Caco-2 (cell line): Measurements from ENCODE around the gene KDM6A. TPM values are rescaled to one million over a fixed set of nuclear protein-coding genes. Genes with fewer than 3 reads are reported as not detected.
A peak's percentile ranks its signal among the peaks of the same experiment; 100 is the strongest.

Source experiments
- BruUV-seq: library from RNA; stranded (reverse); fragments of 400-500 nt; replicated peaks from 2 replicates; lab custom pipeline; 2021; lab: Mats Ljungman, UMichigan
- CTCF ChIA-PET: fragments of 300-600 bp; sonication (Branson Sonifier 250); formaldehyde crosslinking; loops from one replicate; lab custom pipeline; 2022; ENCODE audit warnings: antibody characterized with exemption; lab: Charles Lee
- POLR2A ChIA-PET: fragments of 300-600 bp; sonication (Branson Sonifier 250); formaldehyde crosslinking; loops from one replicate; lab custom pipeline; 2022; ENCODE audit warnings: antibody characterized with exemption; lab: Charles Lee
- DNase-seq, 2 experiments: peaks; one replicate each; pipeline versions ENCODE4 v3.0.0 to v3.0.0-alpha.2; 2020 to 2022
- H3K27me3 ChIP-seq: replicated peaks from 2 replicates; pipeline ENCODE4 v1.6.0; 2011; ENCODE audit warnings: low read length; ENCODE audit not compliant: control insufficient read depth, insufficient read depth
- H3K36me3 ChIP-seq: 2 replicates; pipeline ENCODE4 v1.5.1; 2011; ENCODE audit warnings: low read length; ENCODE audit not compliant: control insufficient read depth, insufficient read depth
- H3K4me1 ChIP-seq: fragments of 250-450 bp; sonication (Bioruptor Pico); 2 replicates; pipeline ENCODE4 v1.5.1; 2020; ENCODE audit warnings: mild to moderate bottlenecking
- H3K4me3 ChIP-seq: 2 replicates; pipeline ENCODE4 v1.5.1; 2011; ENCODE audit warnings: low read depth, mild to moderate bottlenecking, control low read depth, low read length
- H3K9me3 ChIP-seq: fragments of 250-450 bp; sonication (Bioruptor Pico); 2 replicates; pipeline ENCODE4 v1.5.1; 2020; ENCODE audit warnings: mild to moderate bottlenecking, moderate library complexity
- H3K27ac Mint-ChIP-seq: one replicate; pipeline ENCODE4 v1.8.0; 2022; ENCODE audit warnings: mixed read lengths; ENCODE audit not compliant: unreplicated experiment
- H3K27me3 Mint-ChIP-seq: one replicate; pipeline ENCODE4 v1.8.0; 2022; ENCODE audit warnings: mixed read lengths; ENCODE audit not compliant: insufficient read depth, unreplicated experiment
- H3K36me3 Mint-ChIP-seq: one replicate; pipeline ENCODE4 v1.8.0; 2022; ENCODE audit warnings: mild to moderate bottlenecking, mixed read lengths; ENCODE audit not compliant: insufficient read depth, unreplicated experiment
- H3K4me1 Mint-ChIP-seq: one replicate; pipeline ENCODE4 v1.8.0; 2022; ENCODE audit warnings: low read depth, mixed read lengths; ENCODE audit not compliant: unreplicated experiment
- H3K4me3 Mint-ChIP-seq: one replicate; pipeline ENCODE4 v1.8.0; 2022; ENCODE audit warnings: mild to moderate bottlenecking, moderate library complexity, mixed read lengths; ENCODE audit not compliant: unreplicated experiment
- H3K9me3 Mint-ChIP-seq: one replicate; pipeline ENCODE4 v1.8.0; 2022; ENCODE audit warnings: mixed read lengths; ENCODE audit not compliant: unreplicated experiment
- intact Hi-C: fragments of 100-400 bp; cut with micrococcal nuclease; formaldehyde crosslinking; loops from one replicate; pipeline ENCODE4 v1.10.0; 2022; ENCODE audit not compliant: unreplicated experiment
- total RNA-seq: library from RNA; stranded (reverse); gene quantifications from 2 replicates; pipeline ENCODE4 v1.2.3, GENCODE V29; 2022
- TF ChIP-seq, protein P1 (sequence below), 2 experiments: fragments of 200-600 bp in 1 of 2; IDR thresholded peaks; 1 replicate in 1 of 2; 2 replicates in 1 of 2; pipeline versions ENCODE4 v1.5.1 to v1.8.0; 2011 to 2022; ENCODE audit warnings: antibody characterized with exemption in 1 of 2, control low read depth in 1 of 2, inconsistent platforms in 1 of 2, low read depth in 1 of 2, low read length in 1 of 2, mild to moderate bottlenecking in 1 of 2, moderate library complexity in 1 of 2; ENCODE audit not compliant: insufficient read depth in 1 of 2, severe bottlenecking in 1 of 2, unreplicated experiment in 1 of 2

Gene KDM6A
- total RNA-seq, 1 experiment from 2014 or later: 34.2 TPM

DNA sequence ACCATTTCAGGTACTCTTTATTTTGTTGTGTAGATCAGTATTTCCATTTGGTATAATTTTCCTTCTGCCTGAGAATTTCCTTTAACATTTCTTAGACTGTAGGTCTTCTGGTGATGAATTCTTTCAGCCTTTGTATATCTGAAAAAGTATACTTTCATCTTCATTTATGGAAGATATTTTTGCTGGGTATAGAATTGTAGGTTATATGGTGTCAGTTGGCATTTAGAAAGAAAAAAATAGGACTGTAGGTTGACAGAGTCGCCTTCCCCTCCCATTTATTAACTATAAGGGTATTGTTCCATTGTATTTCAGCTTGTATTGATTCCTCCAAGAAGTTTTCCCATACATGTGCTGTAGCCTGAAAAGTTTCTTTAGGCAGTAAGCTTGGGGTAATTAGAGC lies 71.9 kb downstream of the KDM6A start:
- intact Hi-C loops: no loop called here

DNA sequence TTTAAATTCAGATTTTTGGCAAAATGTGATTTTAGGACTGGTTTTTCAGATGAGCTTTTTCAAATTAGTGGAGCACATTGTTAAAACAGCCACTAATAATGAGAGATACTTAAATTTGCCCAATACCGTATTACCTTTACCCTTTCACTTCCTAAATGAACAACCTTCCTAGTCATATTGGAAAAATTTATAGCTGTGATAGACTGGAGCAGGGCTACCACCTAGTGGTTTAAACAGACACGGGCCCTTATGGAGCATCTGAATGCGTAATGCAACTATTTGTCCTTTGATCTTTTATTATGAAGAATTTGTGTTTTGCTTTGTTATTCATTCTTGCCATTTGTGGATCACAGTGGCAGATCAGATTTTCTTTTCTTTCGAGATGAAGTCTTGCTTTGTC lies 72.7 kb downstream of the KDM6A start:
- BruUV-seq: no TSS peak
- no peaks in the 10 kb centered on the region for H3K27me3 Mint-ChIP-seq
- no peaks in the 10 kb centered on the region for H3K36me3 Mint-ChIP-seq
- peak in 1 of 2 experiments; percentile 3 for DNase-seq
- H3K4me1 Mint-ChIP-seq: peaks cover 7% of the 10 kb centered on the region
- no peak overlapping the region for H3K4me3 Mint-ChIP-seq
- ChIA-PET CTCF (no interaction called here), POLR2A (no interaction called here)
- H3K4me3 ChIP-seq: no peak overlapping the region
- intact Hi-C loops: no loop called here
- H3K36me3 ChIP-seq: no peaks in the 10 kb centered on the region
- TF ChIP-seq, protein P1, sequence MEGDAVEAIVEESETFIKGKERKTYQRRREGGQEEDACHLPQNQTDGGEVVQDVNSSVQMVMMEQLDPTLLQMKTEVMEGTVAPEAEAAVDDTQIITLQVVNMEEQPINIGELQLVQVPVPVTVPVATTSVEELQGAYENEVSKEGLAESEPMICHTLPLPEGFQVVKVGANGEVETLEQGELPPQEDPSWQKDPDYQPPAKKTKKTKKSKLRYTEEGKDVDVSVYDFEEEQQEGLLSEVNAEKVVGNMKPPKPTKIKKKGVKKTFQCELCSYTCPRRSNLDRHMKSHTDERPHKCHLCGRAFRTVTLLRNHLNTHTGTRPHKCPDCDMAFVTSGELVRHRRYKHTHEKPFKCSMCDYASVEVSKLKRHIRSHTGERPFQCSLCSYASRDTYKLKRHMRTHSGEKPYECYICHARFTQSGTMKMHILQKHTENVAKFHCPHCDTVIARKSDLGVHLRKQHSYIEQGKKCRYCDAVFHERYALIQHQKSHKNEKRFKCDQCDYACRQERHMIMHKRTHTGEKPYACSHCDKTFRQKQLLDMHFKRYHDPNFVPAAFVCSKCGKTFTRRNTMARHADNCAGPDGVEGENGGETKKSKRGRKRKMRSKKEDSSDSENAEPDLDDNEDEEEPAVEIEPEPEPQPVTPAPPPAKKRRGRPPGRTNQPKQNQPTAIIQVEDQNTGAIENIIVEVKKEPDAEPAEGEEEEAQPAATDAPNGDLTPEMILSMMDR (IDR thresholded peaks at IDR 0.05; ENCODE audit: insufficient read depth in 1 of 2, low read depth in 1 of 2, low read length in 1 of 2, severe bottlenecking in 1 of 2, unreplicated experiment in 1 of 2): no peak
- no peaks in the 10 kb centered on the region for H3K9me3 ChIP-seq
- no peaks in the 10 kb centered on the region for H3K4me1 ChIP-seq
- no peak overlapping the region for H3K27ac Mint-ChIP-seq
- no peaks in the 10 kb centered on the region for H3K9me3 Mint-ChIP-seq
- no peaks in the 10 kb centered on the region for H3K27me3 ChIP-seq

More for the DNA sequence above, 71.9 kb downstream of the KDM6A start:
- ChIA-PET CTCF (no interaction called here), POLR2A (no interaction called here)
- no peaks in the 10 kb centered on the region for H3K36me3 ChIP-seq
- H3K4me1 ChIP-seq: no peaks in the 10 kb centered on the region
- H3K9me3 ChIP-seq: no peaks in the 10 kb centered on the region
- Mint-ChIP-seq H3K27me3 (no peaks in the 10 kb centered on the region), H3K4me1 (no peaks in the 10 kb centered on the region), H3K36me3 (no peaks in the 10 kb centered on the region), H3K9me3 (no peaks in the 10 kb centered on the region), H3K27ac (no peak overlapping the region), H3K4me3 (no peak overlapping the region)
- no peak overlapping the region for H3K4me3 ChIP-seq
- TF ChIP-seq, protein P1 (IDR thresholded peaks at IDR 0.05; ENCODE audit: insufficient read depth in 1 of 2, low read depth in 1 of 2, low read length in 1 of 2, severe bottlenecking in 1 of 2, unreplicated experiment in 1 of 2): no peak
- no TSS peak for BruUV-seq
- H3K27me3 ChIP-seq: no peaks in the 10 kb centered on the region
- no peak for DNase-seq

- Mint-ChIP-seq H3K36me3 (peaks cover 10% of the 10 kb centered on the region), H3K9me3 (no peaks in the 10 kb centered on the region), H3K27ac (no peak overlapping the region), H3K4me1 (peaks cover 16% of the 10 kb centered on the region), H3K27me3 (no peaks in the 10 kb centered on the region), H3K4me3 (no peak overlapping the region)
- H3K4me1 ChIP-seq: no peaks in the 10 kb centered on the region; the same call in 1 of the 2 replicates
- no TSS peak for BruUV-seq
- intact Hi-C loops: no loop called here
- H3K36me3 ChIP-seq: no peaks in the 10 kb centered on the region
- CTCF ChIA-PET: no interaction called here
- H3K4me3 ChIP-seq: no peak overlapping the region
- POLR2A ChIA-PET: no interaction called here
- TF ChIP-seq, protein P1 (IDR thresholded peaks at IDR 0.05; ENCODE audit: insufficient read depth in 1 of 2, low read depth in 1 of 2, low read length in 1 of 2, severe bottlenecking in 1 of 2, unreplicated experiment in 1 of 2): no peak
- no peak for DNase-seq
- no peaks in the 10 kb centered on the region for H3K9me3 ChIP-seq
- no peaks in the 10 kb centered on the region for H3K27me3 ChIP-seq
These were observed 73.8 kb downstream of the KDM6A start for GRCh38 chrX:44946771-44947170.
